GM18526 (cell line): ENCODE results near the gene GLCE.

ENCODE experiments used
- POLR2A ChIP-seq: IDR thresholded peaks from 3 replicates; pipeline ENCODE4 v1.6.1; 2011; ENCODE audit not compliant: insufficient read length; ENCODE audit errors: extremely low read depth

GLCE gene

GRCh38 chr15:69163141-69163669, 2.8 kb downstream of the GLCE start:
- no peak for TF ChIP-seq POLR2A

- no peak for TF ChIP-seq POLR2A
Measured at GRCh38 chr15:69164807-69165636, 4.6 kb downstream of the GLCE start.

GRCh38 chr15:69165637-69166025, 5.2 kb downstream of the GLCE start:
- no peak for TF ChIP-seq POLR2A

GRCh38 chr15:69167218-69167846, 6.9 kb downstream of the GLCE start:
- no peak for TF ChIP-seq POLR2A

- no peak for TF ChIP-seq POLR2A
Measured at GRCh38 chr15:69170597-69170996, 10.2 kb downstream of the GLCE start.

GRCh38 chr15:69172847-69173246, 12.4 kb downstream of the GLCE start:
- no peak for TF ChIP-seq POLR2A

GRCh38 chr15:69175536-69175935, 15.1 kb downstream of the GLCE start:
- no peak for TF ChIP-seq POLR2A

GRCh38 chr15:69181424-69181823, 21.0 kb downstream of the GLCE start:
- TF ChIP-seq POLR2A, result no peak

- TF ChIP-seq POLR2A, result no peak
Measured at GRCh38 chr15:69185216-69185615, 24.8 kb downstream of the GLCE start.

- no peak for TF ChIP-seq POLR2A
Measured at GRCh38 chr15:69185706-69186105, 25.3 kb downstream of the GLCE start.

- TF ChIP-seq POLR2A, result no peak
Measured at GRCh38 chr15:69189157-69189556, 28.7 kb downstream of the GLCE start.

GRCh38 chr15:69190091-69190490, 29.7 kb downstream of the GLCE start:
- TF ChIP-seq POLR2A, result no peak

GRCh38 chr15:69190504-69190903, 30.1 kb downstream of the GLCE start:
- TF ChIP-seq POLR2A, result no peak

GRCh38 chr15:69194025-69194827, 33.8 kb downstream of the GLCE start:
- no peak for TF ChIP-seq POLR2A

- no peak for TF ChIP-seq POLR2A
Measured at GRCh38 chr15:69194854-69195253, 34.4 kb downstream of the GLCE start.
